IPS-NIHi7 (cell line): Measurements from ENCODE around the gene ASGR2.
"Not testable (repeated sequence)": the region's sequence is repeated elsewhere in the genome, so short reads cannot be mapped to it uniquely, and the experiment has no call there.

Source experiments
- DNase-seq: peaks from one replicate; pipeline ENCODE4 v3.0.0; 2012; ENCODE audit warnings: mixed read lengths; ENCODE audit errors: extremely low spot score

ASGR2 gene

DNA sequence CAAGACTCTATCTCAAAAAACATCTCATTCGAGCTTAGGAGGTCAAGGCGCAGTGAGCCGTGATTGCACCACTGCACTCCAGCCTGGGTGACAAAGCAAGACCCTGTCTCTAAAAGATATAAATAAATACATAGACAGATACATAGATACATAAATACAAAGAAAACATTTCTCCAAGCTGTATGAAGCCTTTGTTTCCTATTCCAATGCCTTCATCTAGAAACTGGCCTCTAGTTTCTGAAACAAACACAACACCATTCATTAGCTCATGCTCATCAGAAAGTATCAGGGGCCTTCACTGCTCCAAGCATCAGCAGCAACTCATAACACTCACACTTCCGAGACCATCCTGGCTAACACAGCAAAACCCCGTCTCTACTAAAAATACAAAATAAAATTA is 10.3 kb upstream of the ASGR2 start:
- no peak for DNase-seq

DNA sequence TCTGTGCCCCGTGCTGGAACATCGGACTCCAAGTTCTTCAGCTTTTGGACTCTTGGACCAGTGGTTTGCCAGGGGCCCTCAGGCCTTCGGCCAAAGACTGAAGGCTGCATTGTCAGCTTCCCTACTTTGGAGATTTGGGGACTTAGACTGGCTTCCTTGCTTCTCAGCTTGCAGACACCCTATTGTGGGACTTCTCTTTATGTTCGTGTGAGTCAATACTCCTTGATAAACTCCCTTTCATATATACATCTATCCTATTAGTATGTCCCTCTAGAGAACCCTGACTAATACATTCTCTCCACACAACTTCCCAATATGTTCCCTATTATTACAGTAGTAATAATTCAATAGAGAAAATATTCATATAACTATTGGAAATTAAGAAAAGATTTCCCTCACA is 9.2 kb upstream of the ASGR2 start:
- DNase-seq: no peak

DNA sequence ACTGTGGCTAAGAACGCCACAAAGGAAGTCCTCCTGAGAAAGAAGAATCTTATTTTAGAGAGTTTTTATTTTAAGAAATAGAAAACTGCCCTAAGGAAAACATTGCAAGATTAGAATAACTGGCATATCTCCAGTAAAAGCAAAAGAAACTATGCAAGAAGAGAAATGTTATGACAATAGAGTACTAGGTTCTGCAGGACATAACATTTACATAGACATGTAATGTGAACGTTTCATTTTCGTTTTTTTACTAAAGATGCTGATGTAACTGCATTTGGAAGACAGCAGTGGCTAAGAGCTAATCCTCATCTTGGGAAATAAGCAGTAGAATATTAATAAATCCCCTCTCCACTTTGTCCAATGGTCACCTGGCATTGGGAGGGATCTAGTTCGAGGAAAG is 7.8 kb upstream of the ASGR2 start:
- no peak for DNase-seq

DNA sequence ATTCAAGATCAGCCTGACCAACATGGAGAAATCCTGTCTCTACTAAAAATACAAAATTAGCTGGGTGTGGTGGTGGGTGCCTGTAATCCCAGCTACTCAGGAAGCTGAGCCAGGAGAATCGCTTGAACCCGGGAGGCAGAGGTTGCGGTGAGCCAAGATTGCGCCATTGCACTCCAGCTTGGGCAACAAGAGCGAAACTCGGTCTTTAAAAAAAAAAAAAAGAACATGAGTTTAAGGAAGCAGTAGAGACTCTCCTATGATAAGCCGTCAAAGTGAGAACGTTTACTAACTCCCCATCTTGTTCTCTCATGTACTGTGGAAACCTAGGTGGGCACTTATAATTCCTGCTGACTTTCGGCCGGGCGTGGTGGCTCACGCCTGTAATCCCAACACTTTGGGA is 6.0 kb upstream of the ASGR2 start:
- not testable (repeated sequence) for DNase-seq

DNA sequence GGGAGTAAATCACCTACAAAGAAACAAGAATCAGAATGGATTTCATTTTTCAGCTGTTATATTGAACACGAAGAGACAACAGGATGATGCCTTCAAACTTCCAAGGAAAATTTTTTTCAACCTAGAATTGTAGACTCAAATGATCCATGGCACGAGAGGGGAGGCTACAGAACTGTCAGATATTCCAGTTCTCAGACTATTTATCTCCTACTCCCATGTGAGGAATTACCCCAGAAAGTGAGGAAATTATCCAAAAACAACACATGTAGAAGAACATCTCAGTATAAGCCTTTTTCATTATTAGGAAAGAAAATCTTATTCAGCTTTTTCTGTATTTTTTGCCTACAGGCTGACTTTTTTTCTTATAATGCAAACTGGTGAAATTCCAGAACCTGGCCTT is 5.5 kb upstream of the ASGR2 start:
- DNase-seq: no peak

DNA sequence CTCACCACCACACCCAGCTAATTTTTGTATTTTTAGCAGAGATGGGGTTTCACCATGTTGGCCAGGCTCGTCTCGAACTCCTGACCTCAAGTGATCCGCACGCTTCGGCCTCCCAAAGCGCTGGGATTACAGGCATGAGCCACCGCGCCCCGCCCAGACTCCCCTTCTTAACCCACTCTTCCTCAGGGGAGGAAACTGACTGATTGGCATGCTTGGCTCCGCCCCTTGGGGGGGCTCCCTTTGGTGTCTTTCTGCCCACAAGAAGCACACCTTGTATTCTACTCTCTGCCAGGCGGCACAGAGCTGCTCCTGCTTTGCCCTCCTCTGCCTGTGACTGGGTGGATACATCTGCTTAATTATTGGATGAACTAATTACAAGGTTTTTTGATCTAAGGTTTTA is 4.7 kb upstream of the ASGR2 start:
- no peak for DNase-seq

DNA sequence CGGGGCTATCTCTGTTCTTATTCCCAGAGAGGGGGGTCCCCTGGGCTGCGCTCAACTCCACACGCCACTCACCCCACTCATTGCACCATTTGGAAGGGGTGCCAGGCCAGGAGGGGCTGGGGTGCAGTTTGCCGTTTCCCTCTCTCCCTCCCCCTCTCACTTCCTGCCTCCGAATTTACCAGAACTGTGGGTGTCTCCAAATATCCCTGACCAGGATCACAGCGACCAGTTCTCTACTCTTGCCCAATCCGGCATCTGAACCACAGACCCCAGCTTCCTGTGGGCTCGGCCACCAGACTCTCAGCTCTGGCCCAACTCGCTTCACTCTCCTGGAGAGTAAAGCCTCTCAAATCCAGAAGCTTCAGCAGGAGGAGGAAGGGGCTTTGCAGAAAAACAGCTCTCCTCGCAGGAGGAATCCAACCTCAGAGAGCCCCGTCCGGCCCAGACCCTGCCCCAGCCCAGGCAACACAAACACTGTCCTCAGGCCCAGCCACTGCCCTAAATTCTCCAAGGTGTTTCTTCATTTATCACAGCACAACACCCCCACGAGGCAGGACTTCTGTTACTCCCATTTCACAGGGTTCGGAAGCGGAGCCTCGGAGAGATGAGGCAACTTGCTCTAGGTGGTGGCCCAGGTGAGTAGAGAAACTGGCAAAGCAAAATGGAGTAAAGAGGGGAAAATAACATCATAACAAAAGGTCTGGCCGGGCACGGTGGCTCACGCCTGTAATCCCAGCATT is 423 bp upstream of the ASGR2 start:
- no peak for DNase-seq

DNA sequence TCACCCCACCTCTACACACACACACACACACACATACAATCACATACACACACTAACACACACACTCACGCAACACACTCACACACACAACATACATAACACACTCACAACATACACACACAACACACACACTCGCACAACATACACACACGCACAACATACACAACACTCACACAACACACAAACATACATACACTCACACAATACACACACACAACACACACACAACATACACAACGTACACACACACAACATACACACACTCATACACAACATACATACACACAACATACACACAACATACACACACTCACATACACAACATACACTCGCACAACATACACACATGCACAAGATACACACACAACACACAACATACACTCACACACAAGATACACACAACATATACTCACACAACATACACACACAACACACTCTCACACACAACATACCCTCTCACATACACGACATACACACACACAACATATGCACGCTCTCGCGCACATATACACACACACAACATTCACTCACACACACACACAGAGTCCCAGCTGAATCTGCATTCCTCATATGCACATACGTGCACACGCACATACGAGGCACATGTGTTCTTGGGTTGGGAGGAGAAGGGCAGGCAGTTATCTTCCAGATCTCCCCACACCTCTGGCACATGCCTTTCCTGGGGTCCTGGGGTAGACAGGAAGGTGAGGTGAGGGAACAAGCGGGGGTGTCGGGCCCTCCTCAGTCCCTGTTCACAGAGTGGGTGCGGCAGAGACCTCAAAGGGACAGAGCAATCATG is 1.1 kb downstream of the ASGR2 start:
- no peak for DNase-seq

DNA sequence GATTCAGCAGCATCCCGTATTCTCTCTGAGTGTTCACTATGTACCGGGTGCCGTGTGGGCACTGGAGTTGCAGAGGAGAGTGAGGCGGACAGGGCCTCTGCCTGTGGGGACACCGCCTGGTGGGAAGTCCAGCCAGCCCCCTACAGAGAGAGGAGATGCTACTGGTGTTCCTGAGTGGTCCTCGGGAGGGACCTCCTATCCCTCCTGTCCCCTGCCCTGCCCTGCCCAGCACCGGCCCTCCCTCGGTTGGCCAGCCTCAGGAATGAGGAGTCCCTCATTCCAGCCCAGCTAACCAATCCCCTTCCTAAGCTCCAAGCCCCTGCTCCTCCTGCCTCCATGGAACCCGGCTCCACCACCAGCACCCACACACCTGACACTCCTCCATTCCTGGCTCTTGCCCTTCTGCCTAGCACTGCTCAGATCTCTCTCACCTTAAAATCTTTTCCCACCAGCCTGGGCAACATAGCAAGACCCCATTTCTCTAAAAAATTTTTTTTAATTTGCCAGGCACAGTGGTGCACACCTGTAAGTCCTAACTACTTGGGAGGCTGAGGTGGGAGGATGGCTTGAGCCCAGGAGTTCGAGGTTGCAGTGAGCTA is 2.0 kb downstream of the ASGR2 start:
- no peak for DNase-seq

DNA sequence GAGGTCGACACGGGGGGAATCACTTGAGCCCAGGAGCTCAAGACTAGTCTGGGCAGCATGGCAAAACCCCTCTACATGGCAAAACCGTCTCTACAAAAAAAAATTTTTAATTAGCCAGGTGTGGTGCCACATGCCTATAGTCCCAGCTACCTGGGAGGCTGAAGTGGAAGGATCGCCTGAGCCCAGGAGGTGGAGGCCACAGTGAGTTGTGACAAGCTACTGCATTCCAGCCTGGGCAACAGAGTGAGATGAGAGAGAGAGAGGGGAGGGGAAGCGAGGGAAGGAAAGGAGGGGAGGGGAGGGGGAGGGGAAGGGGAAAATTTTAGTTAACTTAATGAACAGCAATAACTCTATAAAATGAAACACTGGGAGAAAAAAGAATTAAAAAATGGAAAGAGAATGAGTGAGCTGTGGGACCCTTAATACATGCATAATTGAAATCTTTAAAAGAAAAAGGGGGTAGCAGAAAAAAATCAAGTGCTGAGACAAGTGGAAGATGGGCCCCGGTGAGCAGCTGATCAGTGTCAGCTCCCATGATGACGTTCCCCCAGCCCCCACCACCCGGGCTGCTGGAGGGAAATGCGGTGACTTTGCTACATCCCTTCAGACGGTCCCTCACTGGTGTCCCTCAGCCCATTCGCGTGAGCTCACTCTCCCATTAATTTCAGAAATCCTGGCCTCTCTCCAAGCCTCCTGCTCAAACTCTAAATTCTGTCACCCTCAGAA is 2.7 kb downstream of the ASGR2 start:
- no peak for DNase-seq

DNA sequence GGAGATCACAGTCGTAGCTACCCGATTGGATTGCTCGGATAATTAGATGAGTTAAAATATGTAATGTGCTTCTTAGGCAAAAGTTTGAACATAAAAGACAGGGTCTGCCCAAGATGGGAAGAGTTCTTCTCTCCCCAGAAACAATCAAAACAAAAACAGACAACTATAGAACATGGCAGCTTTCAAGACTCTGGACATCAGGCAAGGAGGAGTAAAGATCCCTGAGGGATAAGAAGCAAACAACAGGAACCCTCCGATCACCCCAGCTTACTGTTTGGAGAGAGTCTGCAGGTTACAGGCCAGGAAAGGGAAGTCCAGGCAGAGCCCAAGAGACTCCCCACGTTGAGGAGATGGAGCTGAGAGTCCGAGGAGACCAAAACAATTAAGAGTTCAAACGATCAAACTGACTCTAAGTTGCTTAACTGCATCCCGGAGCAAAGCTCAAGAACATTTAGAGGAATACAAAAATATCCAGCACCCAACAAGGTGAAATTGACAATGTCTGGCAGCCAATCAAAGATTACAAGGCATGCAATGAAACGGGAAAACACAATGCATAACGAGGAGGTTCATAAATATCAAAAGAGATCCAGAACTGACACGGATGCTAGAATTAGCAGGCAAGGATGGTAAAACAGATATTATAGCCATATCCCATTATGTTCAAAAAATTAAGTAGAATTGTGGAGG is 3.9 kb downstream of the ASGR2 start:
- DNase-seq: no peak

DNA sequence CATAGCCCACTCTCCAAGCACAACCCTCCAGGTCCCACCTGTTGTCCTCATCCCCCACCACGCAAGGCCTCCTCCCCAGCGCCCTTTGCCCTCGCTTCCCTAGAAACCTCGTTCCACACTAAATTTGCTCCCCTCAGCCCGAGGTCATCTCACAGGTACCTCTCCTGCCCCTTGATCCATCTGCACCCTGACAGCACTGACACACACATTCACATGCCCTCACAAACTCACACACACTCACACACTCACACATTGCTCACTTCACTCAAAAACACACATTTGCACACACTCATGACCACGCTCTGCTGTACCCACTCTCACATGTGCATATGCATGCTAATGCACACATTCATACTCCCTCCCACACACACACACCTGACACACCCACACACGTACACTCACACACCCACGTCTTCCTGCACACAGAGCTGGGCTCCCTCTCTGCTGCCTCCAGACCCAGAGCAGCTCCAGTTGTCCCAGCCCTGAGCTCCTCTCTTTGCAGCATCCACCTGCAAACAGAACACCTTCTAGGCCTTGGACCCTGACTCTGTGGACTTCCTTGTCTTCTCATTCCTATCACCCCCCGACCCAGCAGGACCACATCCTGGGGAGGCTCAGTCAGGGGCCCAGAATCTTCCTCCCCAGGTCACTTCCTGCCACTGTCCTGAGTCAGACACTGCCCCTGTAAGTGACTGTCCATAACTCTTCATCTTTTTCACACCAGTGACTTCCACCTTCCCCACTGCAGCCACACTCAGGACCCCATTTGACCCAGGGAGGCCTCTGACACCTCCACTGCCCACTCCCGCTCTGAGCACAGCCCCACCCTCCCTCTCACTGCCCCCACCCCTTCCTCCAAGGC is 4.9 kb downstream of the ASGR2 start:
- DNase-seq: no peak

DNA sequence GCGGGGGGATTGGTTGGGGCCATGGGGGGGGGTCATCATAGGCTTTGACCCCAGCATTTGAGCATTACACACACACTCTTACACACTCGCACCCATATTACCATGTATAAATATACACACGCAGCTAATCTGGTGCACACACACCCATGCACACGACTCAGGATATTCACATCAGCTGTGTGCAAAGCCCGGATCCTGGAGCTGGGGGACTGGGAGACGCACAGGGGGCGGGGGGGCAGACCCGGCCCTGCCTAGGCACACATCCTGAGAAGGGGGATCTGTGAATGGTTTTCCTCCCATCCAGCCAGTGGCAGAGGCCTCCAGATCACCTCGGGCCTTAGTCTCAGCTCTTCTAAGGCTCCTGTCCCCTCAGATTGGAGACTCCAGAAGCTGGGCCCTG is 5.6 kb downstream of the ASGR2 start:
- no peak for DNase-seq

DNA sequence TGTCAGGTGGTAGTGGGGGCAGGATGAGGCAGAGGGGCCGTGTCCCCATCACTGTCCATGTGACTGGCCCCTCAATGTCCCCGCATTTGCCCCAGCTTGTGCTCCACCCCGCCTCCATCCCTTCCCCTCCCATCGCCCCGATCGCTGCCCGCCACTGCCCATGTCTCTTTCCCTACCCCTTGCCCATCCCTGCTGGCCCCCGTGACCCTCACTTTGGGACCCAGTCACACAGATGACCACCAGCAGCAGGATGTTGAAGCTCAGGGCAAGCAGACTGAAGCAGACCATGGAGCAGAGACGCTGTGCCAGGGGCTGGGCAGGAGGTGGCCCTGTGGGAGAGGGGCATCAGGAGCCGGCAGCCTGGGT is 6.1 kb downstream of the ASGR2 start:
- no peak for DNase-seq

DNA sequence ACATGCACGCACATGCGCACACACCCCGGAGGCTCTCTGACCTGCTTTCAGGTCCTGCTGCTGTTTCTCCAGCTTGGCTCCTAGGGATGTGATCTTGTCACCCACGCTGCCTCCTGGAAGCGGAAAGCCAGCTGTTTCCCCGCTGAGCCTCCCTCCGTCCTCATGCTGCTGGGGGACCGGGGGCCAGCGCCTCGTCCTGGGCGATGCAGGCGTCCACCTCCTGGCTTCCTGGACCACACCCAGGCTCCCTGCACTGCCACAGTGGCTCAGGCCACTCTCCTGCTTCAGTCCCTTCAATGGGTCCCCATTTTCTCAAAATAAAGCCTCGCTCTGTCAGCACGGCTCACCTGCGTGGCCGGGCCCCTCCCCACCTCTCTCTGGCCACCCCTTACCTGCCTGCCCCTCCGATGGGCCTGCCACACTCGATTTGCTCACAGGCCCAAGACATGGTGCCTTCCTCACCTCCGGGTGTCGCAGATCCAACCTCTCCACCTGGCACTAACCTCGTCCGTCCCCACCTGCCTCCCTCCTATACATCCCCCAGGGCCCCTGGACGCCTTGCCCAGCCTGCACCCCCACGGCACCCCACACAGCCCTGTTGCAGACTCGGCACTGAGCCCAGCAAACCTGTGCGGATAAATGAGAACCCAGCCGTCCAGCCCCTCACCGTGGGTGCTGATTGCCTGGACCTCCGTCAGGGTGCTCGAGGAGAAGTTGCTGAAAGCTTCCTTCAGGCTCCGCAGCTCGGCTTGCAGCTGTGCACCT is 6.6 kb downstream of the ASGR2 start:
- DNase-seq: no peak

DNA sequence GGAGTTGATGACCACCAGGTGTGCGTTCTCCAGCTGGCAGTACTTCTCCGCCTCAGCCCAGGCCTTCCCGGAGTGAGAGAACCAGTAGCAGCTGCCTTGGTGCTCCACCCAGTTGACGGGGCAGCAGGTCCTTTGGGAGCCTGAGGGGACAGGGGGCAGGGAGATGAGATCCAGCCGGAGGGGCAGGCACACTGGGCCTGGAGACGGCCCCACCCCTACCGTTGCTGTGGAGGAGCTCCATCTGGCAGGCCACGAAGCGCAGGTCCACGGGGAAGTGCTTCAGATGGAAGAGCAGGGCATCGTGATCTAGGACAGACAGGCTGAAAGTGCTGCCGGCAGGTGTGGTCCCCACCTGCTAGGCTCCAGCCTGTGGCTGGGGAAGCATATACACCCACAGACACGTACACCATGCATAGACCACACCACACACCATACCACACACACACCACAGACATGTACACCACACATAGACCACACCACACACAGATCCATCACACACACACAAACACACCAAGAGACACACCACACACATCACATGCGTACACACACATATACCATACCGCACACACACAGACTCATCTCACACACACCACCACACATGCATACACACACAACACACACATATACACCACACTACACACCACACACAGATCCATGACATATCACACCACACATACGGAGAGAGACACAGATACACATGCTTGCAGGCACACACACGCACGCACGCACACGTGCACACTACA is 7.4 kb downstream of the ASGR2 start:
- DNase-seq: no peak

DNA sequence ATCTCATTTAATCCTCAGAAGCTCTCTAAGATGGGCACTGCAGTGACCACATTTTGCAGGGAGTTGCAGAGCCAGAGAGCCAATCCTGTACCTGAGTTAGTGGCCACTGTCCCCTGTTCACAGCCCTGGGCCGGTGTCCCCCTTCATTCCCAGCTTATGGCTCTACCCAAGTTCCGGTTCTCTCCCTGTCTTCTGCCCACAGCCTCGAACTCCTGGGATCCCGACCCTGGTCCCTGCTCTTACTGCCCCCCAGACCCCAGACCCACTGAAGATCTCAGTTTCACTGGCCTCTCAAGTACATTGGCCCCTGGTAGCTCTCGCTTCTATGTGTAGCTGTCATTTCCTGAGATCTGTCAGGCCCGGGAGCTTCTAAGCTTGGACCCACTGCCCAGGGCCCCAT is 12.2 kb downstream of the ASGR2 start:
- DNase-seq: no peak

DNA sequence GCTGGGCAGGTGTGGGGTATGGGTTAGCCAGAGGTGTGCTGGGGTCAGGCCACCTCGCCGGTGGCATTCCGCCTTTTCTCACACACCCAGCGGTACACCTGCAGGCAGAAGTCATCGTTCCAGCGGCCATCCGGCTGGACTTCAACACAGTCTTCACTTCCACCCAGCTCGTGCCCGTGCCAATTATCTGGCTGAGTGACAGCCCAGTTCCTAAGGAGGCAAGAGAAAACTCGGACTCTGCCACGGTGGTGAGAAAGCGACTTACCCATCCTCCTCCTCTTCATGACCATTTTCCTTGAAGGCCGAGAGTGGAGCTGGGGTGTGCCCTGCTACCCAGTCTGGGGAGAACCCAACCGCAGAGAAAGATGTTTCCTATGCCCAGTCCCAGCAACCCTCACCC is 13.1 kb downstream of the ASGR2 start:
- no peak for DNase-seq

DNA sequence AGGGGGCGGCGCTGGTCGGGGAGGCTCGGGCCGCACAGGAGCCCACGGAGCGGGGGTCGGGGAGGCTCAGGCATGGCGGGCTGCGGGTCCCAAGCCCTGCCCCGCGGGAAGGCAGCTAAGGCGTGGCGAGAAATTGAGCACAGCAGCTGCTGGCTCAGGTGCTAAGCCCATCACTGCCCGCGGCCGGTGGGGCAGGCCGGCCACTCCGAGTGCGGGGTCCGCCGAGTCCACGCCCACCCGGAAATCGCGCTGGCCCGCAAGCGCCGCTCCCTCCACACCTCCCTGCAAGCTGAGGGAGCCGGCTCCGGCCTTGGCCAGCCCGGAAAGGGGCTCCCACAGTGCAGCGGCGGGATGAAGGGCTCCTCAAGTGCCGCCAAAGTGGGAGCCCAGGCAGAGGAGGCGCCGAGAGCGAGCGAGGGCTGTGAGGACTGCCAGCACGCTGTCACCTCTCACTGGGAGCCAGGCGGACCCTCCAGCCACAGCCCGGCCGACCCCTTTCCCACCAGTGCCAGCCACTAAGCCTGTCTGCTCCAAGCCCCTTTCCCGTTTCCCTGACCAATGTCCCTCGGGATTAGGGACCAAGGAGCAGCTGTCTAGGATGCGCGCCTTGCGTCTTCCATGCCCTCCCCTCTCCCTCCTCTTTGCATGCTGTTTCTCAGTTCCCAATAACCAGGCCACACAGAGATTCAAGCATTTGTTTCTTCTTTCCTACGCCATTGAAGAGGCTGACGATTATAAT is 13.8 kb downstream of the ASGR2 start:
- not testable (repeated sequence) for DNase-seq
